HG03520 (cell line): ENCODE measurements around the gene CCDC97.
A peak's percentile ranks its signal among the peaks of the same experiment; 100 is the strongest.

Experiments used
- ATAC-seq: cut with Tn5 transposase; IDR thresholded peaks from one replicate; pipeline ENCODE4 v1.9.1; 2021; ENCODE audit warnings: mild to moderate bottlenecking, moderate library complexity; ENCODE audit not compliant: unreplicated experiment

Gene CCDC97

DNA sequence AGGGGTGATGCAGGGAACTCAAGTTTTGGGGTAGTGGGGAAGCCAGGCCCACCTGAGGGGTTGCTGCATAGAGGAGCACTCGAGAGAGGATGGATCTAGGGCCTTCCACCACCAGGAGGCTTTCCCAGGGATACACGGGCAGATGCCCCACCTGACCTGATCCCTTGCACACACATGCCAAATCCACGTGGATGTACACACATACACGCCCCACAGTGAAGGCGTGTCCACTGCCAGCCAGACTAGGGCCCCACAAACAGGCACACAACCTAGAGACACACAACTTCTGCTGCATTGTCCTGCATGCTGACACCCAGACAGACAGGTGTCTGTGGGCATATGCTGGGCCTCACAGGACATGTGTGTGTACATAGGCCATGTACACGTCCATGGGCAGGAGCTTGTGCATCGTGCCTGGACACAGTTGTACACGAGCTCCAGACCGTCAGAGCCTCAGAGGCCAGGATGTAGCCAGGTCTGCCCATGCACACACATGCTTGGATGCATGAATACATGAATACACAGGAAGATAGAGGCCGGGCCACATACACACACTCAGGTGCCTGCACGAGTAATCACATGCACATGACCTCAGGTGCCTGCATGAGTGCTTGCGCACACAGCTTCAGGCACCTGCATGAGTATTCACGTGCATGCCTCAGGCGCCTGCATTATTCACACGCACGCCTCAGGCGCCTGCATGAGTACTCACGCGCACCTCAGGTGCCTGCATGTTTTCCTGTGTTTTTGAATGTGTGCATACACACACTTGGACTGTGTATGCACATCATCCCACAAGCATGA is 8.9 kb downstream of the CCDC97 start:
- ATAC-seq, result no peak

DNA sequence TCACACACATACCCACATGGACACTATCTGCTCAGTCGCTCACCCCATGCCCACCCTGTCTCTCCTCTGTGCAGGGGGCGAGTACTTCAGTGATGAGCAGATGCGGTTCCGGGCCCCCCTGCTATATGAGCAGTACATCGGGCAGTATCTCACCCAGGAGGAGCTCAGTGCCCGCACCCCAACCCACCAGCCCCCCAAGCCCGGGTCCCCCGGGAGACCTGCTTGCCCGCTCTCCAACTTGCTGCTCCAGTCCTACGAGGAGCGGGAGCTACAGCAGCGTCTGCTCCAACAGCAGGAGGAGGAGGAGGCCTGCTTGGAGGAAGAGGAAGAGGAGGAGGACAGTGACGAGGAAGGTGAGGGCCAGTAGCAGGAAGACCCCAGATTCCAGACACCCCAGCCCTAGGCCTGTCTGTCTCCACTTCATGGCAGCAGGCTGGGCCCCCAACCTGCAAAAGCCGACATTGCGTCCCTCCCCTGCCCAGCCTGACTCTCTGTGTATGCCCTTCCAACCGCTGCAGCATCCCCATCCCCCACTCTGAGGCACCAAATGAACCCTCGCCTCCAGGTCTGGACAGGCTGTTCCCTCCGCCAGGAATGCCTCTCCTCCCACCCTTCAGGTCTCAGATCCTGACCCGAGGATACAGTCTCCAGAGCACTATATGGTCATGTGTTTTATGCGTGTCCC is 9.7 kb downstream of the CCDC97 start:
- no peak for ATAC-seq

DNA sequence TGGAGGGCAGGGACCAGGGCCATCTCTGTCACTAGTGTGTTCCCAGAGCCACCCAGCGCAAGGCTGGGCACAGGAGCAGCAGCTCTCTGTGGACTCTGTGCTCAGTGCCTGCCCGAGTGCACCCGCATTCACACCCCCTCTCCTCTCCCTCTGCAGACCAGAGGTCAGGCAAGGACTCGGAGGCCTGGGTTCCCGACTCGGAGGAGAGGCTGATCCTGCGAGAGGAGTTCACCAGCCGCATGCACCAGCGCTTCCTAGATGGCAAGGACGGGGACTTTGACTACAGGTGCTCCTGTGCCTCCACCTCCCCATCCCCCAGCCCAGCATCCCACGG is 10.2 kb downstream of the CCDC97 start:
- no peak for ATAC-seq

DNA sequence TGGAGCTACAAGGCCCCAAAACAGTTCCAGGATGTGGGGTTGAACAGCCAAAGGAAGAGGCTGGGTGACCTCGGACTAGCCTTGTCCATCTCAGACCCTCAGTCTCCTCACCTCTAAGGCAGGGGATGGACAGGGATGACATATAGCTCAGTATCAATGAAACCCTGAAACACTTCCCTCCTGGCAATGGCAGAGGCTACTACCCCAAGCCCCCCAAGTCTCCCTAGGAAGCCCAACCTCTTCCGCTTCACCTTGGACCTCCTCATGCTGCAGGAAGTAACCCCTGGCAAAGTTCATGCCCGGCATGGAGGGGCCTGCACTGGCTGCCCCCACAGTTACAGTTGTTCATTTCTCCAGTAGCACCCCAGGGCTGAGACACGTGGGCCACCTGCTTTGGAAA is 10.6 kb downstream of the CCDC97 start:
- no peak for ATAC-seq

DNA sequence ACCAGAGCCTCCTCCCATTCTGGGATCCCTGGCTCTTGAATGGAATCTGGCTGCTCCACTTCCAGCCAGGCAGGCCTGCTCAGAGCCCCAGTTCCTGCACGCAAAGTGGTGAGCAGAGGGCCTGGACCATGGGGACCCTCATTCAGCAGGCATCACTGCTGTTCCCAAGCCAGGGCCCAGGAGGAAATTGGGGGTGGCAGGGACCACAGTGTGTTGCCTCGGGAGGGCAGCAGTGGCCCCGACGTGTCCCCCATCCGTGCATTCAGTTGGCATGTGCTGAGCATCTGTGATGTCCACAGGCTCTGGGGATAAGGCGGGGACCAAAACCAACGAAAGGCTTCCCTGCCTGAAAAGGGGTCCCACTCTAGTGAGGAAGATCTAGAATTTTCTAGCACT is 11.2 kb downstream of the CCDC97 start:
- no peak for ATAC-seq

DNA sequence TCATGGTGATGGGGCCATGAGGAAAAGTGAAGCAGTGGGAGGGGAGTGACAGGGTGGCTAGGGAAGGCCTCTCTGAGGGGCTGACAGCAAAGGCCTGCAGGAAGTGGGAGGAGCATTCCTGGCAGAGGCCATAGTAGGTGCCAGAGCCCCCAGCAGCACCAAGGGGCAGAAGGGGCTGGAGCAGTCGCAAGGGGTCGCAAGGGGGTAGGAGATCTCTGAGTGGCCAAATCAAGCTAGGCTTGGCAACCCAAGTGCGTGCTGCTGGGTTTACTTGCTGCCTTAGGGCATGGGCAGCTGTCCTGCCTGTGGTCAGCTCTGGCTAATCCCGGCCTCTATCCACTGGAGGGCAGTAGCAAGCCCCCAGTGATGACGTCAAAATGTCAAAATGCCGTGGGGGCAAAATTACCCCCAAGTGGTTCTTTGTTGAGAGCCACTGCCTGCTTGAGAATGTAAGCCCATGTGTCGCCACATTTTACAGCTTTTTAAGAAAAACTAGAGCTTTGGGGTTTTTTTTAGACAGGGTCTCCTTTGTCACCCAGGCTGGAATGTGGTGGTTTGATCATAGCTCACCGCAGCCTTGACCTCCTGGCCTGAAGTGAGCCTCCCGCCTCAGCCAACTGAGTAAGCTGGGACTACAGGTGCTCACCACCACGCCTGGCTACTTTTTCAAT is 11.8 kb downstream of the CCDC97 start:
- ATAC-seq, result no peak

DNA sequence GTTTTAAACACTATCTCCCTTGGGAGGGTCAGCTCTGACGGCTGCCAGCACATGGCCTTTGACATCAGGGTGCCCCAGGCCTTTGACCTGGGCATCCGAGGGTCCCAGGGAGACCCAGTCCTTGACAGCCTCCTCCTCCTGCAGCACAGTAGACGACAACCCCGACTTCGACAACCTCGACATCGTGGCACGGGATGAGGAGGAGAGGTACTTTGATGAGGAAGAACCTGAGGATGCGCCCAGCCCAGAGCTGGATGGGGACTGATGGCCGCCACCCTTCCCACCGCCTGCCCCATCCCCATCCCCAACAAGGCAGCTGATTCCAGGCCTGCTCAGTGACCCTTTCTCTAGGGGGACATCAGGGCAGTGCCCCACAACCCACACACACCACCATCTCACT is 12.5 kb downstream of the CCDC97 start:
- no peak for ATAC-seq

DNA sequence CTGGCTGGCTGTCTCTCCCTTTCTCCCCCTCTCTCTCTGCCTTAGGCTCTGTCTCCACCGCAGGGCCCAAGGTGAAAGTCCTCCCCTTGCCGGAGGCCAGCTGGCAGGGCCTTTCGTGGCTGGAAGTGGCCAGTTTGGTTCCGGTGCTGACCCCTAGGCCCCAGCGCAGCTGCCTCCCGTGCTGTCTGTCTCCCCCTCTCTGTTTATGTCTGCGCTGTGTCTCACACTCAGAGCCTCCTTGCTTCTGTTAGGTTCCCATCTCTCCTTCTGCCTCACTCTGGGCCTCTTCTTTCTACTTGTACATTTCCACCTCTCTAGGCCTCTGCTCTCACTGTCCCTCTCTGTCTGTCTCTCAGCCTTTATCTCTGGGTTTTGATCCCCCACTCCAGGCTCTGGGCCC is 13.1 kb downstream of the CCDC97 start:
- ATAC-seq, result no peak

DNA sequence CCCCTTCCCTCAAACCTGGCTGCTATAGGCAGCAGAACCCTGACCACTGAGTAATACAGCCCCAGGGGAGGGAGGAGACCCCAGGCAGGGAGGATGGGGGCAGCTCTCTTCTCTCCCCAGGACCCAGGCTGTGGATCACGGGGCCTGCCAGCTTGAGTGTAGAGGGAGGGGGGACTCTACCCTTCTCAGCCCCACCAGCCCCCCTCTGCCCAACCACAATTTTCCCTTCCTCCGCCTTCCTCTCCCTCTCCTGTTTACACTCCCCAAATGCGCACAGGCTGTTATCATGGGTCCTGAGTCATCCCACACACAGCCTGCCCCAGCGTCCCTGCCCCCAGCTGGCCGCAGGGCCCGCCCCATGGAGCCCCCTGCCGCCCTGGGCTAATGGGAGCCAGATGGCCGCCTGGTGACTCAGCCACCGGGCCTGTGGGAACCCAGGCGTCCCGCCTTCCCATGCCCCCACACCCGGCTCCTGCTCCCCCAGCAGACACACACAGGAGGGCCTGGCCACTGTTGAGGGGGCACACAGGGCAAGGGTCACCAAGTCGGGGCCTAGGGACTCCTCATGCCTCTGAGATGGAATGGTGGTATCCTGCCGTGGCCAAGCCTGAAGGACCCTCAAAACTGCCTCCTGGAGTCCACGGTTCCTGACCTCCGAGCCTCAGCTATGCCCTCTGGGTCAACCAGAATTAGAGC is 13.6 kb downstream of the CCDC97 start:
- ATAC-seq, result no peak

DNA sequence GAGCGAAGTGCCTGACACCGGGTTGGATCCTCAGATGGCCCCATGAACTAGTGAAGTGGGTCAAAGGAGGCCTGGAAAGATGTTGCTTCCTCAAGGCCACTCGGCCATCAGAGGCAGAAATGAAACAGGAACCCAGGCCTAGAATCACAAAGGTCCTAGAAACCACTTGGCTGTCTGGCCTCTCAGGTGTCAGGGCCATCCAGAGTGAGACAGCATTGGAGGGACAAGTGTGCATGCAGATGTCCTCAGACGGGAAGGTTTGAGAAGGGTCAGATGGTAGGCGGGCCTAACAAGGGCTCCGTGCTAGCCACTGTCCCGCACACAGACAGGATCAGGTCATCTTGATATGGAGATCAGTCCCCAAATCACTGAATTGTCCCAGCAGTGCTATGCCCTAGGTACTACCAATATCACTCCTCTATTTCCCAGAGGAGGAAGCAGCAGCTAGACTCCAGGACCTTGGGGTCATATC is 14.3 kb downstream of the CCDC97 start:
- no peak for ATAC-seq

DNA sequence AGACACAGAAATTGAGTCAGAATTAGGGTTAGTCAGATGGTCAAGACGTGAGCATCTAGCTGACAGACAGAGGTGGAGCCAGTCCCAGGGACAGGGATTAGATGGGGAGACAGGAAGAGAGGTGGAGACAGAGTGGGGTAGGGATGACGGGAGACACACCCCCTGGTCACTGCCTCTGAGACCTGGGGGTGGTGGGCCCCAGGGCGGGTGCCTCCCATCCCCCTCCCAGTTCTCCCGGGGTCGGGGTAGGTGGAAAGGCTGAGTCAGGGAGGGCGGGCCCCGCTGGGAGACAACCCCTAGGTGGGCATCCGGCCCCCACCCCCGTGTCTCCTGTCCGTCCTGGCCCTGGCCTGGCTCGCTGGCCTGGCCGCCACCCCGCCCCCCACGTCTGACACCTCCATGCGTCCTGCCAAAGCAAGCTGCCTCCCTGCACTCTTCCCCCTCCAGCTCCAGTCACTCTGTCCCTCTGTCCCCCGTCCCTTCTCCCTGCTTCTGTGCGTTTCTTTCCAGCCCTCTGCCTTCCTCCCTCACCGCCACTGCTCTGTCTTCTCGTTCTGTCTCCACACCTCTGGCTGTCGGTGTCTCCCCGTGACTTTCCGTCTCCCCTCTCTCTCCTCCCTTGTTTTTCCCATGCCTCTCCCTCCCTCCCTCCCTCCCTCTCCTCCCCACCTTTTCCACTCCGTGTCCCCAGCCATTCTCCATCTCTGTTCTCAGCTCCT is 15.1 kb downstream of the CCDC97 start:
- no peak for ATAC-seq

DNA sequence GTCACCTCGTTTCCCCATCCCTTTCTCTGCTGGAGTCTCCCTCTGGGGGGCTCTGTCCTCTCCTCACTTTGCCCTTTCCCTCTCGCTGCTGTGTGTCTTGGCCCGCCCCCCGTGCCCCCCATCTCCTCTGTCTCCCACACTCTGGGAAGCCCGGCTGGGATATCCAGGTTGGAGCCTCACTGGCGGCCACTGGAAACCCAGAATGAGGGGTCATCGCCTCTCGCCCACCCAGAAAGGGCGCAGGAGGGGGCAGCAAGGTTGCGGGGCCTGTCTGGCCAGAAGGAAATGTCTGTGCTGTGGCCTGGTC is 15.6 kb downstream of the CCDC97 start:
- no peak for ATAC-seq

DNA sequence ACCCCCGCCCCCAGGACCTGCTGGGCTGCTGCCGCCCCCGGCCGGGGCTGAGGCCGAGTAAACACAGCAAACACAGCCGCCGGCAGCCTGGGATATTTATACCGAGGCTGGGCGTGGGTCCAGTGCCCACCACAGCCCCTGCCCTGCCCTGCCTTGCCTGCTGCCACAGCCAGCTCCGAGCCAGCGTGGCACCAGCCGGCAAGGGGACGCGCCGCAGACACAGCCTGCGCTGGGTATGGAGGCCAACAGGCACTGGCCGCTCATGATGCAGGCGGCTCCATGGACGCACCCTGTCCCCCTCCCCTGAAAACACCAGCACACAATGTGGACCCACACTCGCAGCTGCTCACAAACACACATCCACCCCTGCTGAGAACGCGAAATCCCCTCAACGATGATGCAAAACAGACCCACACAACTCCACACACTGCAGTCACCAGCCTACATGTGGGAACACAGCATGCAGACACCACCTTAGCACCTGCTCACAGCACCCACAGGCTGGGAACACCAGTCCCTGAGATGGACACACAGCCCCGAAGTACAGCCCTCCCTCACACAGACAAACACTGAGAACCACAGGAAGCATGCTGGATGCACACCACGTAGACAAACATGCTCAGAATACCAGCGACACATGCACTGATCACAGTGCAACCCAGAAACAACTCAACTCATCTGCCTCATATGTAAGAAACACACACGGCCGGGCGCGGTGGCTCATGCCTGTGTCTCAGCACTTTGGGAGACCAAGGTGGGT is 16.2 kb downstream of the CCDC97 start:
- ATAC-seq, result no peak

DNA sequence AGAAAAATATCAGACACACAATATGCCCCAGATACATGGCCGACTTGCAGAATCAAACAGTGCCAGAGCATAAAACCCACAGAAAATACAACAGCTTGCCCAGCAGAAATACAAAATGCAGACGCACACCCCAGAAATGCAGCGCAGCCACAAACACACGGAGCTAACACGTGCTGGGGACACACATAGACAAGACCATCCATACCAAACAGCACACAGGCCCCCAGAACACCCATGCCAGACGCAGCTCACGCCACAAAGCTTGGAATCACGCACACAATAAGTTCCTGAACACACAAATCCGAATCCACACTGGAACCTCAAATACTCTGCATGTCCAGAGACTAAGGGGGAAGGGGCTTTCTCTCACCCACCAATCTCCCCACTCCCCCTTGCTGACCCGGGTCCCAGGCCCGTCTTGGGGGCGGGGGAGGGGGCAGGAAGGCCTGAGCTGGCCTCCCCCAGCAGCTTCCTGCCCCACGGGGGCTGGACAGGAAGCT is 17.2 kb downstream of the CCDC97 start:
- no peak for ATAC-seq

DNA sequence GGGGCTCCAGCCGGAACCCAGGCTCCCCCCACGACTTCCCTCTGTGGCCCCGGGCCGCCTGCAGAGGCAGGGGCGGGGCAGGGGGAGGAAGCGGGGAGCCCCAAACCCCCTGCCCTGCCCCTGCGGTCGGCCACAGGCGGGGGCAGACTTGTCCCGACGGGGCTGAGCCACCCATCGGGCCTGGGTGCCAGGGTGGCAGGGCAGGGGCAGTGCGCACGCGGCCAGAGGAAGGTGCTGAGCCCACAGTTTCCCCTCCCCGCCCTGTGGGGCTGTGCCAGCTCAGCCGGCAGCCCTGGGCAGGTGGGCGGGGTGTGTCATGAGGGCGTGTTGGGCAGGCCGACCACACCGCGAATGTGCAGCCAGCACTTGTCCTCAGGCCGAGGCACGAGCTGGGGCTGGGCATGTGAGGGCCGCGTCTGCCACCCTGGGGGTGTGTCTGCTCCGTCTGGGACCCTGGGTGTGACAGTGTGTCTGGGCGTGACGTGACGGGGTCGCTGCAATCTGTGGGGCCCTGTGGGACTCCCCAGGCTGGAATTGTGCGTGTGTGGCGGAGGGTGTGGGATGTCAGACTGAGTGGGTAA is 17.7 kb downstream of the CCDC97 start:
- ATAC-seq, result peak; percentile 43

DNA sequence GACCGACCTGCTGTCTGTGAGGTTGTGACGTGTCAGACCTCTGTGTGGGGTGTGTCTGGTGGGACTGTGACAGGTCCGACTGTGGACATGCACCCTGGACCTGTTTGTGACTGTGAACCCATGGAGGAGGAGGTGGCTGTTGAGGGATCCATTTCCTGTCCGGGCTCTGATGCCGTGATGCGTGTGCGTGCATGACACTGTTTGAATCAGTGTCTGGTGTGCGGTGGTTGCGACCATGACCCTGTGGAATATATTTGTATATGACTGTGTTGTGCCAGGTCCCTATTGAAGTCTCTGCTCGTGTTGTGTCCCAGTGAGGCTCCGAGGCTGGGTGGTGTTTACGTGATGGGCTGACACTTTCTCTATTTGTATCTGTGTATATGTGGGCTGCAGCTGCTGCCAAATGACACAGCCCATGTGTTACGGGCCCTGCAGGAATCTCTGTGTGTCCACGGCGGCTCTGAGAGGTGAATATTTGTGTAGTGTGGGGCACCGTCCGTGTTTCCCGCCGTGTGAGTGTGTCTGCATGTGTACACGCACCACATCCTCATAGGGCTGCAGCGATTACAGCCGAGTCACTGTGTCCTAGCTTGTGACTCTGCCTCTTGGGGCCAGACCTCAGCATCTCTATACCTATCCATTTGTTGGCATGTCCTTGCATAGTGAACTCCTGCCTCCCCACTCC is 18.3 kb downstream of the CCDC97 start:
- peak; percentile 24 for ATAC-seq

DNA sequence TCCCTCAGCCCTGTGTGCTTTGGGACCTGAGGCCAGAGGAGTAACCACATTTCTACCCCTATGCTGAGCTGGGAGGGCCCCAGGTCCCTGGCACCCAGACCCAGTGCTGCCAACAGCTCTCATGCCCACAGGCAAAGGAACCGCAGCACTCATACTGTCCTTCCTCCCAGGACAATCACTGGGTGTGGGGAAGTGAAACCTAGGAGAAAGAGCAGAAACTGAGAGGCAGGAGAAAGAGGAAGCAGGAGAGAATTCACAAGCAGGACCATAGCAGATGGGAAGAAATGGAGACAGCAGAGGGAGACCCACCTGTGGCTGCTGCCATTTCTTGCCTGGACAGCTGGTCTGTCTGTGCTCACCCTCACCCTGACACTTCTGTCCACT is 18.9 kb downstream of the CCDC97 start:
- ATAC-seq, result no peak

DNA sequence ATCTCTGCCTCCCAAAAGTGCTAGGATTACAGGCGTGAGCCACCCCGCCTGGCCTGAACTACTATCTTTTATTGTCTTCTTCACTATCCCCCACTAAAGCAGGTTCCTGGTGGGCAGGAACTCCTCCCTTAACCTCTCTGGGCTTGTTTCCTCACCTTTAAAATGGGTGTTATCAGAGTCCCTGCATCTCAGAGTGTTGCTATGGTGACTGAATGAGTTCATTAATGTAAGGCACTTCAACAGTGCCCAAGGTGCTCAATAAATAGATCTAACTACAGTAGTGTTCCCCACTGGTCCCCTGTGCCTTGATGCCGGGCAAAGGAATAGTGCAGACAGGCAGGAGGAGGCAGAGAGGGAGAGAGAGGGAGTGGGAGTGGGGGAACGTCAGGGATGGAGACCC is 20.5 kb downstream of the CCDC97 start:
- no peak for ATAC-seq
